ENCODE measurements around the gene NIPBL.
A peak's percentile ranks its signal among the peaks of the same experiment; 100 is the strongest.
"Not testable (repeated sequence)": the region's sequence is repeated elsewhere in the genome, so short reads cannot be mapped to it uniquely, and the experiment has no call there.

NIPBL gene

DNA sequence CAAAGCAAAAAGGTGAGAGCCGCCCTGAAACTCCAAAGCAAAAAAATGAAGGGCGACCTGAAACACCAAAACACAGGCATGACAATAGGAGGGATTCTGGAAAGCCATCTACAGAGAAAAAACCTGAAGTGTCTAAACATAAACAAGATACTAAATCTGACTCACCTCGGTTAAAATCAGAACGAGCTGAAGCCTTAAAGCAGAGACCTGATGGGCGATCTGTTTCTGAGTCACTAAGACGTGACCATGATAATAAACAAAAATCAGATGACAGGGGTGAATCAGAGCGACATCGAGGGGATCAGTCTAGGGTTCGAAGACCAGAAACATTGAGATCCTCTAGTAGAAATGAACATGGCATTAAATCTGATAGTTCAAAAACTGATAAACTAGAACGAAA, 108.8 kb downstream of the NIPBL start:
- Mint-ChIP-seq H3K4me3 (no peak overlapping the region), H3K4me1 (no peaks in the 10 kb centered on the region), H3K36me3 (ENCODE audit: low read depth) (peaks cover 36% of the 10 kb centered on the region), H3K9me3 (no peaks in the 10 kb centered on the region), H3K27me3 (ENCODE audit: low read depth) (no peaks in the 10 kb centered on the region), H3K27ac (no peak overlapping the region)
- TF ChIP-seq, protein P1, sequence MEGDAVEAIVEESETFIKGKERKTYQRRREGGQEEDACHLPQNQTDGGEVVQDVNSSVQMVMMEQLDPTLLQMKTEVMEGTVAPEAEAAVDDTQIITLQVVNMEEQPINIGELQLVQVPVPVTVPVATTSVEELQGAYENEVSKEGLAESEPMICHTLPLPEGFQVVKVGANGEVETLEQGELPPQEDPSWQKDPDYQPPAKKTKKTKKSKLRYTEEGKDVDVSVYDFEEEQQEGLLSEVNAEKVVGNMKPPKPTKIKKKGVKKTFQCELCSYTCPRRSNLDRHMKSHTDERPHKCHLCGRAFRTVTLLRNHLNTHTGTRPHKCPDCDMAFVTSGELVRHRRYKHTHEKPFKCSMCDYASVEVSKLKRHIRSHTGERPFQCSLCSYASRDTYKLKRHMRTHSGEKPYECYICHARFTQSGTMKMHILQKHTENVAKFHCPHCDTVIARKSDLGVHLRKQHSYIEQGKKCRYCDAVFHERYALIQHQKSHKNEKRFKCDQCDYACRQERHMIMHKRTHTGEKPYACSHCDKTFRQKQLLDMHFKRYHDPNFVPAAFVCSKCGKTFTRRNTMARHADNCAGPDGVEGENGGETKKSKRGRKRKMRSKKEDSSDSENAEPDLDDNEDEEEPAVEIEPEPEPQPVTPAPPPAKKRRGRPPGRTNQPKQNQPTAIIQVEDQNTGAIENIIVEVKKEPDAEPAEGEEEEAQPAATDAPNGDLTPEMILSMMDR (IDR thresholded peaks at IDR 0.05; ENCODE audit: unreplicated experiment in 3 of 3) = no peak

DNA sequence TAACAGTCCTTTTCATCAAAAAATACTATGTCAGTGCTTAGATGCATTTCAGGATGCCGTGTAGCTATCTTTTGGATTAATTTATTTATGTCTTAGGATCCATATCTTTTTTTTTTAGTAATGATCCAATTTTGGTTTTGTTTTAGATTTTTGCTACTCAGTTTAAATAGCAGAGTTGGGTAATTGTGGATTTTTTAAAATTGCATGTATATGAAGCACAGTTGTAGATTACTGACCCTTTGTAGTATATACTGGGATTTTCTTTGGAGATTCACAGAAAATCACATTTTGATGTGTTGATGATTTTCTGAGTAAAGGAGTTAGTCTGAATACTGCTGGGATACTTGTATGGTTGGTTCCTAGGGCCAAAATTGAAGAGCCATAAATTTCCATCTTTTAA, 111.8 kb downstream of the NIPBL start:
- Mint-ChIP-seq H3K4me3 (no peak overlapping the region), H3K36me3 (ENCODE audit: low read depth) (peaks cover 25% of the 10 kb centered on the region), H3K27me3 (ENCODE audit: low read depth) (no peaks in the 10 kb centered on the region), H3K27ac (no peak overlapping the region), H3K4me1 (no peaks in the 10 kb centered on the region), H3K9me3 (no peaks in the 10 kb centered on the region)
- TF ChIP-seq, protein P1 (IDR thresholded peaks at IDR 0.05; ENCODE audit: unreplicated experiment in 3 of 3) = no peak

DNA sequence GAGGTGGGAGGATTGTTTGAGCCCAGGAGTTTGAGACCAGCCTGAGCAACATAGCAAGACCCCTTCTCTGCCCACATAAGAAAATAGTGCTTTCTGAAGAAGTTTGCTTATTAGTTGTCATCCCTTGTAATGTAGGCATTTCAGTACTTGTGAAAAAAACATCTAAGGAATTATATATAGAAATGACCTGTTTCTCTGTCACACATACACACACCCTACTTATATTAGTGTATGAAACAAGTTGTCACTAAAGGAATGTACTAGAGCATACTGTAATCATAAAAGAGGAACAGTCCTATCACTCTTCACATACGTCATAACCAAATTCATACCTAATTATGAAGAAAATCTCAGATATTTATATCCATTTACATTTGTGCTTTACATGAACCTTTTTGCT, 122.0 kb downstream of the NIPBL start:
- no peaks in the 10 kb centered on the region for H3K27me3 Mint-ChIP-seq (ENCODE audit: low read depth)
- peaks cover 53% of the 10 kb centered on the region for H3K36me3 Mint-ChIP-seq (ENCODE audit: low read depth)
- H3K4me3 Mint-ChIP-seq = no peak overlapping the region
- TF ChIP-seq, protein P1 (IDR thresholded peaks at IDR 0.05; ENCODE audit: unreplicated experiment in 3 of 3) = no peak
- H3K27ac Mint-ChIP-seq = no peak overlapping the region
- no peaks in the 10 kb centered on the region for H3K4me1 Mint-ChIP-seq
- H3K9me3 Mint-ChIP-seq = no peaks in the 10 kb centered on the region

DNA sequence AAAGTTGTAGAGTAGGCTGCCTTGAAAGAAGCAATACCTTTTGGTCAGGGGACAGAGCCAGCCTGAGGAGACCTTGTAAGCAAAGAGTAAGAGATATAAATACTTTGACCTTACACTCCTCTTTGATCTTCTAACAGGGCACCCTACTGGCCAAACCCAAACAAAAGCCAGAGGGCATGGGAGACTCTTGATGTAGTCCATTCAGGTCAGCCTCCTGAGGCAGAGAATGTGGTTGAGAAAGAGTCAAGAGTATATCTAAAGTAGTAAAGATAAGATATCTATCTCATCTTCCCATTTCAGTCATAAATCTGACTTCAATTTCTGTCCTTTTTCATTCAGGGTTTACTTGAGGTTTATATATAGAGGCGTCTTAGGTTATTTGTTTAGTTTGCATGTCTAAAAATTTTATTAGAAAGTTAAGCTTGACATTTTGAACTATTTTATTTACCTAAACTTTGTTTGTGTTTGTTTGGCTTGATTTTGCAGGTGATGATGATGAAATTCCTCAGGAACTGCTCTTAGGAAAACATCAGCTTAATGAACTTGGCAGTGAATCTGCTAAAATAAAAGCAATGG, 125.7 kb downstream of the NIPBL start:
- TF ChIP-seq, protein P1 (IDR thresholded peaks at IDR 0.05; ENCODE audit: unreplicated experiment in 3 of 3) = no peak
- H3K36me3 Mint-ChIP-seq (ENCODE audit: low read depth) = peaks cover 36% of the 10 kb centered on the region
- no peak overlapping the region for H3K4me3 Mint-ChIP-seq
- H3K27ac Mint-ChIP-seq = no peak overlapping the region
- no peaks in the 10 kb centered on the region for H3K4me1 Mint-ChIP-seq
- H3K27me3 Mint-ChIP-seq (ENCODE audit: low read depth) = no peaks in the 10 kb centered on the region
- no peaks in the 10 kb centered on the region for H3K9me3 Mint-ChIP-seq

DNA sequence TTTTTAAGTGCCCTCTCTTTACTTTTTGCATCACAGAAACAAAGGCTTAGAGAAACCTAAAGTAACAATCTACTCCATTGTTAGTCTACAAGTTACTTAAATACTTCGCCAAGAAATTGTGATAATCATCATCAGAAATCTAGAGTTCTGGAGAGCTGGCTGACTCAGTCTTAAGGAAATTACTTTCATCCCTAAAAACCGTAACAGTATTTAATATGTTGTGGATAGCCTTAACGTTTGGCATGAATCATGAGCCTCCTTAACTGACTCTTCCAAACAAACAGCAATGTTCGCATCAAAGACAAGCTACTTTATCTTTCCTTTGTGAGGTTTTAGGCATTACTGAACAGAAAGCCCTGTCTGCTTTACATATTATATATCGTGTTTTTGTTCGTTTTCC, 128.7 kb downstream of the NIPBL start:
- Mint-ChIP-seq H3K4me3 (no peak overlapping the region), H3K27me3 (ENCODE audit: low read depth) (no peaks in the 10 kb centered on the region), H3K9me3 (no peaks in the 10 kb centered on the region), H3K4me1 (no peaks in the 10 kb centered on the region), H3K36me3 (ENCODE audit: low read depth) (peaks cover 39% of the 10 kb centered on the region), H3K27ac (no peak overlapping the region)
- TF ChIP-seq, protein P1 (IDR thresholded peaks at IDR 0.05; ENCODE audit: unreplicated experiment in 3 of 3) = no peak

DNA sequence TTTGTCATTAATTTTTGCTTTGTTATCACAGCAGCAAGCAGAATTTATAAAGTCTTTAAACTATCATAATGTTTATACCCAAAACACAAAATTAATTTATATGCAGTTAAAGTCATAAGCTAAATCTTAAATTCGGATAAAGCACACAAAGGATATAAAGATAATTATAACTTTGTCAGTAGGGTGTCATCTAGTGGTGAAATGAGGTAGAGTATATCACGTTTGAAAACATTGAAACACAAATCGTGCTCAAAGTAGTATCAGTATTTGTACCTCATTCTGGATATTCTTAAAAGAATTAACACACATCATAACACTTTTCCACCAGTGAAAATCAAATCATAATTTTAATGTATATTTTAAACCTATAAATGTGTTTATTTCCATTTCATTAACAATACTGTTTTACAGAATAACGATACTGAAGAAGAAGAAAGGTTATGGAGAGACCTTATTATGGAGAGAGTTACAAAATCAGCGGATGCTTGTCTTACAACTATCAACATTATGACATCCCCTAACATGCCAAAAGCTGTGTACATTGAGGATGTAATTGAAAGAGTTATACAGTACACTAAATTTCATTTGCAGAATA, 129.5 kb downstream of the NIPBL start:
- H3K4me1 Mint-ChIP-seq = no peaks in the 10 kb centered on the region
- H3K4me3 Mint-ChIP-seq = no peak overlapping the region
- TF ChIP-seq, protein P1 (IDR thresholded peaks at IDR 0.05; ENCODE audit: unreplicated experiment in 3 of 3) = peak; percentile 52 to 64 (median 57)
- peaks cover 42% of the 10 kb centered on the region for H3K36me3 Mint-ChIP-seq (ENCODE audit: low read depth)
- H3K27ac Mint-ChIP-seq = no peak overlapping the region
- no peaks in the 10 kb centered on the region for H3K27me3 Mint-ChIP-seq (ENCODE audit: low read depth)
- no peaks in the 10 kb centered on the region for H3K9me3 Mint-ChIP-seq

DNA sequence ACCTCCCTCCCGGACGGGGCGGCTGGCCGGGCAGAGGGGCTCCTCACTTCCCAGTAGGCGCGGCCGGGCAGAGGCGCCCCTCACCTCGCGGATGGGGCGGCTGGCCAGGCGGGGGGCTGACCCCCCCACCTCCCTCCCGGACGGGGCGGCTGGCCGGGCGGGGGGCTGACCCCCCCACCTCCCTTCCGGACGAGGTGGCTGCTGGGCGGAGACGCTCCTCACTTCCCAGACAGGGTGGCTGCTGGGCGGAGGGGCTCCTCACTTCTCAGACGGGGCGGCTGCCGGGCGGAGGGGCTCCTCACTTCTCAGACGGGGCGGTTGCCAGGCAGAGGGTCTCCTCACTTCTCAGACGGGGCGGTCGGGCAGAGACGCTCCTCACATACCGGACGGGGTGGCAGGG, 136.6 kb downstream of the NIPBL start:
- not testable (repeated sequence) for H3K27me3 Mint-ChIP-seq (ENCODE audit: low read depth); H3K4me1 Mint-ChIP-seq; H3K27ac Mint-ChIP-seq; H3K9me3 Mint-ChIP-seq; H3K4me3 Mint-ChIP-seq
- H3K36me3 Mint-ChIP-seq (ENCODE audit: low read depth) = peaks cover 51% of the 10 kb centered on the region

Data from nephron (organoid).